ENCODE measurements around the gene EID3. TPM values are rescaled to one million over a fixed set of nuclear protein-coding genes. Genes with fewer than 3 reads are reported as not detected.
"Not testable (repeated sequence)": the region's sequence is repeated elsewhere in the genome, so short reads cannot be mapped to it uniquely, and the experiment has no call there.

Gene EID3
- 22.6 TPM for total RNA-seq (ENCODE audit: insufficient read depth, low replicate concordance)

DNA sequence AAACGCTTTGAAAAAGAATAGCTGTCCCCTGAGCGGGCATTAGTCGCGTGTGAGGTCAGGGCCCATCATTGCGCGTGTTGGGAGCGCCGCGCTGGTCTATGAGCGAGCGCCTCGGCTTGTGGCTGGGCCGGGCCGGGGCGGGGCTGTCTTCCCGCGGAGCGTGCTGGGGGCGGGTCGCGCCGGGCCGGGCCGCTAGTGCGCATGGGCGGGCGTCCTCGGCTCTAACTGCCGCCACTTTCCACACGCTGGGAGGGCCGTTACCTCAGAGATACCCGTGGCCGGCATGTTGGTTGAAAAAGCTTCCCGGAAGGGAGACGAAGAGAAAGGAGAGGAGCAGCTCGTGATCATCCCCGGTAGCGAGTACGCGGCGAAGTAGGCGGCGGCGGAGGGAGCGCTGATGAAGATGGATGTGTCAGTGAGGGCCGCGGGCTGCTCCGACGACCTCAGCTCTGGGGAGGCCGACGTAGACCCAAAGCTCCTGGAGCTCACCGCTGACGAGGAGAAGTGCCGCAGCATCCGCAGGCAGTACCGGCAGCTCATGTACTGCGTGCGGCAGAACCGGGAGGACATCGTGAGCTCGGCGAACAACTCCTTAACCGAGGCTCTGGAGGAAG lies at the start of gene EID3:
Gene EID3, plus strand, starts transcription at position 202 of the 614 bp plus-strand sequence. Its CDS starts 196 bp downstream, at position 398.
- peak; percentile 90 for DNase-seq (ENCODE audit: low spot score)

DNA sequence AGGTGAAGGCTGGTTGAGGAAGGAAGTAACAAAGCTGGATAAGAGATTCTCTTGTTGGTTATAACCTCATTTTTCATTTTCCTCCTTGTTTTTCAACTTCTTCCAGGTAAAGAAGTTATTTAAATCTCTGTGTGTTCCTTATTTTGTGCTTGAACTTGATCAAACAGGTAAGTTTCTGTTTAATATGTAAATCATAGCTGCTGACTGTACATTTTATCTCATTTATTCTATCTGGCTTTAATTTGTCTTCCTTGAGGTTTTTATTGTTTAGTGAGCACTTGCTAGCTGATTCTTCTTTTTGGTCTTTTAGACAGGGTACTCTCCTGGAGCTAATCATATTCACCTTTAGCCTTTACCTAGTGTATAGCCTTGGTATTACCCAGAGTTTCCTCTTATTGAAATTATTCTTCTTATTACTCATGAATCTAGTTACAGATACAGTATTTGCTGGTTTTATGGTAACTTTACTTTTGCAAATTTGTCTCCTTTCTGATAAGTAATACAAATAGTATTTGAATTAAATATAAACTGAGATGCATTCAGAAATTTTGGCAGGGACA lies 45.5 kb upstream of the EID3 start:
- no peak for DNase-seq (ENCODE audit: low spot score)

DNA sequence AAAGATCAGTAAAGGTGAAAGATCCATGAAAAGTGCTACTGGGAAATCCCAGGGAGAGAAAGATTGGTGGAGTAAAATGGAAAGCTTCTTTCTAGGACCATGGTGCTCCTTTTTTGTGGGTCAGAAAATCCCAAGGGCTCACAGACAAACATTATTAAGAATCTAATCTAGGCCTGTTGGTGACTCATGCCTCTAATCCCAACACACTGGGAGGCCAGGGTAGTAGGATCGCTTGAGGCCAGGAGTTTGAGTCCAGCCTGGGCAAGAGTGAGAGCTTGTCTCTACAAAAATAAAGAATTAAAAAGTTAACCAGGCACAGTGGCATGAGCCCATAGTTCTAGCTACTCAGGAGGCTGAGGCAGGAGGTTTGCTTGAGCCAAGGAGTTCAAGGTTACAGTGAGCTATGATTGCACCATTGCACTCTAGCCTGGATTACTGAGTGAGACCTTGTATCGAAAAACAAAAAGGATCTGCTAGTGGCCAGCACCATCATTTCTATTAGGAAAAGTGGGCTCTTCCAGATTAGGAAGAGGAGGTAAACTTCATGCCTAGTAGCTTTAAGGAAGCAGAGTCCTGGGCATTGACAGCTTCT lies 45.0 kb upstream of the EID3 start:
- DNase-seq (ENCODE audit: low spot score), result no peak

DNA sequence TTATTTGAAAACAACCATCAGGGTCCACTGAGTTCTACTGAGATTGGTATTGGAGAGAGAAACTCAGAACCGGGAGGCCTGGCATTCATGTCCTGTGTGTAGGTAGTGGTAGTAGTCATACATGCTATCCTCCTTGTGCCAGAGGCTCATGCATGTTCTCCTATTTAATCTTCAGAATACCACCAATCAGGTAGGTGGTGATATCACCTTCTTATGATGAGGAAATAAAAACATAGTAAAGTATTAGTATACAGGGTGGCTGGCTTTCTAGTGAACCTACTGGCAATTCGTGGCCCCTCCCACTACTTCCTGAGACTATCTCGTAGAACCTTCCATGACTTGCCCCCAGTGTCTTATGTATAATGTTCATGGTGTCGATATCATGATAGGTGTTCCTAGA lies 40.5 kb upstream of the EID3 start:
- DNase-seq (ENCODE audit: low spot score), result no peak

DNA sequence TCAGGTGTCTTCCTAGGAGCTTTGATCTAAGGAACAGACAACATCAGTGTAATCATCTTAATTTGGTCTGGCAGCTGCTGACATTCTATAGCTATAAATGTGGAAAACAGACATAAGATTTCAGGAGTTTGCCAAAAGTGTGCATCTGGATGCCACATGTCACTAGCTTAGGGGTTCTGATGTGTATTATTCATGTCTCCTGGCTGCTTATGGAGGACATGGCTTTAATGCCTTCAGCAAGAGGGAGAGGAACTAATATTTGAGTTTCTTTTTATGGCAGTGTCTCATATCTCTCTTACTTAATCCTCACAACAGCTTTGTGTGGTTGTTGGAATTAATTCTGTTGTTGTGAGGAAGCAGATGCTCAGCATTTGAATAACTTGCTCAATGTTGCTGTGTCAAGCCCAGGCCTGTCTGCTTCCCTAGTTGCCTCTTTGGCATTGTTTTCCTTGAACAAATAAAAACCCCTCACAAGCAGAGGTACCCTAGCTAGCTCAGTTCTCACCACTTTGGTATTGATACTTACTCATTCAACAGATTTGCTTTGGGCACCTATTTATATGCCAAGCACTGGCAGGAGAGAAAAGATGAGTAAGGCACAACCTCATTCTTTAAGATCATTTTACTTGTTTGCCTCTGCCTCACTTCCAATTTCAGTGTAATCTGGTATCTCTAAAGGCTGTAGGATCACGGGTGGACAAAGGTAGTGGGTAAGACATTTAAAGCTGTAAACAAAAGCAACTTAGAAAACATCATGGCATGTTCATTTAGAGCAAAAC lies 39.8 kb upstream of the EID3 start:
- peak; percentile 35 for DNase-seq (ENCODE audit: low spot score)

DNA sequence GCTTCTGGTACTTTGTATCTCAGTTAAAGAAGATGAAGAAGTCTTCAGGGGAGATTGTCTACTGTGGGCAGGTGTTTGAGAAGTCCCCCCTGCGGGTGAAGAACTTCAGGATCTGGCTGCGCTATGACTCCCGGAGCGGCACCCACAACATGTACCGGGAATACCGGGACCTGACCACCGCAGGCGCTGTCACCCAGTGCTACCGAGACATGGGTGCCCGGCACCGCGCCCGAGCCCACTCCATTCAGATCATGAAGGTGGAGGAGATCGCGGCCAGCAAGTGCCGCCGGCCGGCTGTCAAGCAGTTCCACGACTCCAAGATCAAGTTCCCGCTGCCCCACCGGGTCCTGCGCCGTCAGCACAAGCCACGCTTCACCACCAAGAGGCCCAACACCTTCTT lies 38.1 kb upstream of the EID3 start:
- DNase-seq (ENCODE audit: low spot score), result not testable (repeated sequence)

GRCh38 chr12:104272938-104273337 lies 30.6 kb upstream of the EID3 start:
- no peak for DNase-seq (ENCODE audit: low spot score)

- DNase-seq (ENCODE audit: low spot score), result no peak
These were observed 30.0 kb upstream of the EID3 start for GRCh38 chr12:104273503-104273902.

GRCh38 chr12:104274811-104275210 lies 28.7 kb upstream of the EID3 start:
- DNase-seq (ENCODE audit: low spot score), result no peak

GRCh38 chr12:104275689-104276088 lies 27.9 kb upstream of the EID3 start:
- DNase-seq (ENCODE audit: low spot score), result no peak

DNA sequence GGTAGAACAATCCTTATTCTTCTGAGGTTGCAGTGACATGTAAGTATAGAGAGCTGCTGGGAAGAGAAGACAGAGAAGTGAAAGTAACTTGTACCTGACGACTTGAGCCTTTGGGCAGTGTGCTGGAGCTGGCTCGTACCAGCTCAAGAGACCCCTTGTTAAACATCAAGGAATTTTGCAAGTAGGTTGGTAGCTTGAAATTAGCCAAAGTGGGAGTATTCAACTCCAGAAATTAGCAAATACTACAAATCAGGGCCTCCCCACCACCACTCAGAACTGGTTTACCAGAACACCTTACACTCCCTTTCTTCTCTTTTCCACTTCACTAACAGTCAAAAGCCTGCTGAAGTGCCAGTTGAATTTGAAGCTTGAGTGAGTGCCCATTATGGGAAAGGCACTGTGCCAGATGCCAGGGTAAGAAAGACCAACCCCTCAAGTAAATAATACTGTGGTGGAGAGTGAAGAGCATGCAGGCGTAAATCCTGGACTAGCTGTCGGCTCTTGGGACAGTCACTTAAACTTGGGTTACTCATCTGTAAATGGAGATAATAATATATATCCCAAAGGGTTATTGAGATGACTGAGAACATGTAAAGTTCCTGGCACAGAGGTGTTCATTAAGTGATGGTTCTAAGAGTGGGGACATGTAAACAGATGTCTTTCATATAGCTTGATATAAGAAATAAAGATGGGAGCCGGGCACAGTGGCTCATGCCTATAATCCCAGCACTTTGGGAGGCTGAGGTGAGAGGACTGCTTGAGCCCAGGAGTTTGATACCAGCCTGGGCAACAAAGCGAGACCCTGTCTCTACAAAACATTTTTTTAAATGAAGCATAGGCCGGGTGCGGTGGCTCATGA lies 27.0 kb upstream of the EID3 start:
- no peak for DNase-seq (ENCODE audit: low spot score)

- DNase-seq (ENCODE audit: low spot score), result no peak
These were observed 24.4 kb upstream of the EID3 start for GRCh38 chr12:104279164-104279563.

DNA sequence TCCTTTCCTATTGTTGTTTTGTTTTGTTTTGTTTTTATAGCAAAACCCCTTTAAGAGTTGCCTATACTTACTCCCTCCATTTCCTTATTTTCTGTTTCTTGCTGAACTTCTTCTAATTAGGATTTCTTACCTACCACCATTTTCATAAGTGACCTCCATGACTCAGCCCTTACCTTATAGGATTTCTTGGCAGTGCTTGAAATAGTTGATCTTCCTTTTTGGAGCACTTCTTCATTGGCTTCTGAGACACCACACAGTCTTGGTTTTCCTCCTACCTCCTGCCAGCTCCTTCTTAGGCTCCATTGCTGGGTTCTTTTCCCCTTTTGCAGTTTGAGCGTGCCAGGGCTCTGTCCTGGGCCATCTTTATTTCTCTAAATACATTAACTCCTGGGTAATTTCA lies 23.4 kb upstream of the EID3 start:
- no peak for DNase-seq (ENCODE audit: low spot score)

- DNase-seq (ENCODE audit: low spot score), result no peak
These were observed 22.7 kb upstream of the EID3 start for GRCh38 chr12:104280717-104281458.

- no peak for DNase-seq (ENCODE audit: low spot score)
These were observed 21.9 kb upstream of the EID3 start for GRCh38 chr12:104281636-104282035.

- DNase-seq (ENCODE audit: low spot score), result no peak
These were observed 21.4 kb upstream of the EID3 start for GRCh38 chr12:104282109-104282508.

DNA sequence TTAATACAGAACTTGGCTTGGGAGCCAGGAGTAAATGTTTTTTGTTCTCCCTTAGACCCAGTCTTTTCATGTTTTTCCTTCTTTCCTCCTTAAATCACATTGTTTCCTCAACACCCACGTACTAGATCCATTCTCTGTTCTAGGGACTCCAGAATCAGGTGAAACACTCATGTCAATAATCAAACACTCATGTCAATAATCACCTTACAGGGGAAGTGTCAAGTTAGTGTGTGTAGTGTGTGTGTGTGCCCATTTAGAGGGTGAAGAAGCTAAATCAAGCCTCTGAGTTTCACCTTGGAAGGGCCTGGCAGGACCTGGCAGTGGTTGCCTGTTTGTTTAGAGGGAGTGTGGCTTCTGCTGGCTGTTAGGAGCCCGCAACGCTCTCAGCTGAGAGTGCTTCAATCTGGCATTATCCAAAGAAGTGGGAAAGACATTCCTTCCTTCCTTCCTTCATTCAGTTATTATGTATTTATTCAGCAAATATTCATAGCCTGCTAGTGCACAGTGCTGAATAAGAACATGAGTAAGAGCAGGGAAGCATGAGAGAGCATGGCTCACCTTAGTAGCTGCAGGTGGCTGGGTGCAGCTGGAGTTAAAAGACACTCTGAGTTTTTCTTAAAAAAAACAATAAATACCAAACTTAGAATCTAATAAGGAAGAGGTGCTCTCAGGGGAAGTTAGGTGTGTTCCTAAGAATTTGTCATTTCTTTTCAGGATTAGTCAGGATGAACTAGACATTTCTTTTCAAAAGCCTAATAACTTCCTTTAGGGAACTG lies 17.6 kb upstream of the EID3 start:
- no peak for DNase-seq (ENCODE audit: low spot score)

- DNase-seq (ENCODE audit: low spot score), result peak; percentile 94
These were observed 16.7 kb upstream of the EID3 start for GRCh38 chr12:104286516-104287482.
